ENCODE data around the gene RP2. TPM values are rescaled to one million over a fixed set of nuclear protein-coding genes. Genes with fewer than 3 reads are reported as not detected.

Gene RP2
- total RNA-seq, 1 donor from 2014 or later: 11.8 TPM

DNA sequence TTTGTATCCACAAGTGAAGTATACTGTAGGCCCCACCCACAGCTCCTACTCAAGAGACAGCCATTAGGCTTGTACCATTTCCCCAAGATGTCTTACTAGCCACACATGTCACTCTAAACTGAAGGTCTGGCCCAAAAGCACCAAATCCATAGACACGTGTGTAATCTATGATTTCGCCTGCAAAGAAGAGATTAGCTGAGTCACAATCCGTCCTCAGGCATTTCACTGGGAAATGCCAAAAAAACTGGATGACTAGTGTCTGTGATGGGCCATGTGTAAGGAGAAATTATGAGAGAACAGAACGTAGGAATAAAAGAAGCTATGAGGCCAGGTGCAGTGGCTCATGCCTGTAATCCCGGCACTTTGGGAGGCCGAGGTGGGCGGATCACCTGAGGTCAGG is 21.9 kb upstream of the RP2 start:
- Mint-ChIP-seq H3K27me3 (ENCODE audit: low read depth) (no peaks in the 10 kb centered on the region), H3K4me3 (no peak overlapping the region), H3K9me3 (peaks cover 3% of the 10 kb centered on the region), H3K4me1 (no peaks in the 10 kb centered on the region), H3K36me3 (ENCODE audit: low read depth) (no peaks in the 10 kb centered on the region), H3K27ac (ENCODE audit: unreplicated experiment) (no peak overlapping the region)
- DNase-seq (ENCODE audit: low read depth, low spot score): no peak
- TF ChIP-seq, protein P1, sequence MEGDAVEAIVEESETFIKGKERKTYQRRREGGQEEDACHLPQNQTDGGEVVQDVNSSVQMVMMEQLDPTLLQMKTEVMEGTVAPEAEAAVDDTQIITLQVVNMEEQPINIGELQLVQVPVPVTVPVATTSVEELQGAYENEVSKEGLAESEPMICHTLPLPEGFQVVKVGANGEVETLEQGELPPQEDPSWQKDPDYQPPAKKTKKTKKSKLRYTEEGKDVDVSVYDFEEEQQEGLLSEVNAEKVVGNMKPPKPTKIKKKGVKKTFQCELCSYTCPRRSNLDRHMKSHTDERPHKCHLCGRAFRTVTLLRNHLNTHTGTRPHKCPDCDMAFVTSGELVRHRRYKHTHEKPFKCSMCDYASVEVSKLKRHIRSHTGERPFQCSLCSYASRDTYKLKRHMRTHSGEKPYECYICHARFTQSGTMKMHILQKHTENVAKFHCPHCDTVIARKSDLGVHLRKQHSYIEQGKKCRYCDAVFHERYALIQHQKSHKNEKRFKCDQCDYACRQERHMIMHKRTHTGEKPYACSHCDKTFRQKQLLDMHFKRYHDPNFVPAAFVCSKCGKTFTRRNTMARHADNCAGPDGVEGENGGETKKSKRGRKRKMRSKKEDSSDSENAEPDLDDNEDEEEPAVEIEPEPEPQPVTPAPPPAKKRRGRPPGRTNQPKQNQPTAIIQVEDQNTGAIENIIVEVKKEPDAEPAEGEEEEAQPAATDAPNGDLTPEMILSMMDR (conservative IDR thresholded peaks at IDR 0.05): no peak

DNA sequence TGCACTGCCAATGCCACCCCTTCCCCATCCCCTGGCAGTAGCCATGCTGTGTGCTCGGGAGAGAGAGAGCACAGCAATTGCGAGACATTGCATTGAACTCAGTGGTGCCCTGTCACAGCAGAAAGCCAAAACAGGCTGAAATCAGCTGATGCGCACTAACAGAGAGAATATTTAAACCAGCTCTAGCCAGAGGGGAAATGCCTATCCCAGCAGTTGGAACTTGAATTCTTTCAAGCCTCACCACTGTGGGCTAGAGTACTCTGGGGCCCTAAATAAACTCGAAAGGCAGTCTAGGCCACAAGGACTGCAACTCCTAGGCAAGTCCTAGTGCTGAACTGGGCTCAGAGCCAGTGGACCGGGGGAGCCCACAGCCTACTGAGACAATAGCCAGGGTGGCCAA is 17.7 kb upstream of the RP2 start:
- DNase-seq (ENCODE audit: low read depth, low spot score): no peak
- TF ChIP-seq, protein P1 (conservative IDR thresholded peaks at IDR 0.05): no peak
- no peak overlapping the region for H3K4me3 Mint-ChIP-seq
- H3K36me3 Mint-ChIP-seq (ENCODE audit: low read depth): no peaks in the 10 kb centered on the region
- H3K4me1 Mint-ChIP-seq: no peaks in the 10 kb centered on the region
- no peak overlapping the region for H3K27ac Mint-ChIP-seq (ENCODE audit: unreplicated experiment)
- H3K27me3 Mint-ChIP-seq (ENCODE audit: low read depth): no peaks in the 10 kb centered on the region
- H3K9me3 Mint-ChIP-seq: peaks cover 5% of the 10 kb centered on the region

DNA sequence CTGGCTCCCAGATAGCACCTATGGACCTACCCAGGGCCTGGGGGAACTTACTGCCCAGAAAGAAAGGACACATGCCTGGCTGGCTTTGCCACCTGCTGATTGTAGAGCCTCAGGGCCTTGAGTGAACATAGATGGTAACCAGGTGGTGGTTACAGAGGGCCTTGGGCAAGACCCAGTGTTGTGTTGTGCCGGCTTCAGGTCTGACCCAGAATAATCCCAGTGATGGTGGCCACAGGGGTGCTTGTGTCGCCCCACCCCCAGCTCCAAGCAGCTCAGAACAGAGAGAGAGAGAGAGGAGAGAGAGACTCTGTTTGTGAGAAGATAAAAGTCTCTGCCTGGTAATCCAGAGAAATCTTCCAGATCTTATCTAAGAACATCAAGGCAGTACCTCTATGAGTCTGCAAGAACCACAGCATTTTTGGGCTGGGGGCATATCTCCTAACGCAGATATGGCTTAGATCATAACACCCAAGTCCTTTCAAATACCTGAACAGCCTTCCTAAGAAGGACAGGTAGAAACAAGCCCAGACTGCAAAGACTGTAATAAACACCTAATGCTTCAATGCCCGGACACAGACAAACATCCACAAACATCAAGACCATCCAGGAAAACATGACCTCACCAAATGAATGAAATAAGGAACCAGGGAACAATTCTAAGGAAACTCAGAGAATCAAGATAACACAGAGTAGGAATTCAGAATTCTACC is 16.3 kb upstream of the RP2 start:
- peaks cover 7% of the 10 kb centered on the region for H3K9me3 Mint-ChIP-seq

DNA sequence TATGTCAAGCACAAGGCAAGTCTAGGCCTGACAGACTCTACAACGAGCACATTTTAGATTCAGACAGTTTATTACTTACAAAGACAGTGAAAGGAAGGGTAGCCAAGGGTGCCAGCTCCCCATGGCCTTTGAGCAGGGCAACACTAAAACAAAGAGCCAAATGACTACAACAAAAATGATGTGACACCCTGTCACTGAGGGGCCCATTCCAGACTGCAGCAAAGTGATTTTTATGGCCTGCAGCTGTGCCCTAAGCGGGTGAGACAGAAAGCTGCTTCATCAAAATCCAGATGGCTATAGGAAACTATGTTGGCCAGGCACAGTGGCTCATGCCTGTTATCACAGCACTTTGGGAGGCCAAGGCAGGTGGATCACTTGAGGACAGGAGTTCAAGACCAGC is 13.4 kb upstream of the RP2 start:
- Mint-ChIP-seq H3K4me1 (no peaks in the 10 kb centered on the region), H3K9me3 (peaks cover 7% of the 10 kb centered on the region), H3K36me3 (ENCODE audit: low read depth) (no peaks in the 10 kb centered on the region), H3K27ac (ENCODE audit: unreplicated experiment) (no peak overlapping the region), H3K27me3 (ENCODE audit: low read depth) (no peaks in the 10 kb centered on the region), H3K4me3 (no peak overlapping the region)
- TF ChIP-seq, protein P1 (conservative IDR thresholded peaks at IDR 0.05): no peak
- no peak for DNase-seq (ENCODE audit: low read depth, low spot score)

More for the DNA sequence above, 16.3 kb upstream of the RP2 start:
- H3K4me3 Mint-ChIP-seq: no peak overlapping the region
- no peak for DNase-seq (ENCODE audit: low read depth, low spot score)
- H3K27ac Mint-ChIP-seq (ENCODE audit: unreplicated experiment): no peak overlapping the region
- H3K27me3 Mint-ChIP-seq (ENCODE audit: low read depth): no peaks in the 10 kb centered on the region
- no peaks in the 10 kb centered on the region for H3K4me1 Mint-ChIP-seq
- no peaks in the 10 kb centered on the region for H3K36me3 Mint-ChIP-seq (ENCODE audit: low read depth)
- TF ChIP-seq, protein P1 (conservative IDR thresholded peaks at IDR 0.05): no peak

DNA sequence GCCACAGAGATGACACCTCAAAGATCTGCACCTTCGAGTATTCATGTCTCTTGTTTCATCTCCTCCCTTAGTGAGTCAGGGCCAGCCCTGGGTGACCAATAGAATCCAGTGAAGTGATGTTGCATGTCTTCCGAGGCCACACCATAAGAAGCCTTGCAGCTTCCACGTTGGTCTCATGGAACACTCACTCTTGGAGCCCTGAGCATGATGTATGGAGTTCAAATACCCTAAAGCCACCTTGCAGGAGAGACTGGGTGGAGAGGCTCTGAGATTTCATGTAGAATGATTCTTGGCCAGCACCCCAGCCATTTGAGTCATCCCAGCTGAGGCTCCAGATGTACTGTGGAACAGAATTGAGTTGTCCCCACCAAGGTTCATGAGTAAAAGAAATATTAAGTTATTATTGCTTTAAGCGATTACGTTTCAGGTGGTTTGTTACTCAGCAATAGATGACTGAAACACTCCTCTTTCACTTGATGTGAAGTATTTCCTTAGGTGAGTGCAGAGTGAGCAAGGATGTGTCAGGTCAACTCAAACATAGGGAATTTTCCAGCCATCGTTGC is 5.0 kb upstream of the RP2 start:
- no peaks in the 10 kb centered on the region for H3K27me3 Mint-ChIP-seq (ENCODE audit: low read depth)
- TF ChIP-seq, protein P1 (conservative IDR thresholded peaks at IDR 0.05): no peak
- H3K9me3 Mint-ChIP-seq: no peaks in the 10 kb centered on the region
- no peak overlapping the region for H3K27ac Mint-ChIP-seq (ENCODE audit: unreplicated experiment)
- no peaks in the 10 kb centered on the region for H3K36me3 Mint-ChIP-seq (ENCODE audit: low read depth)
- no peaks in the 10 kb centered on the region for H3K4me1 Mint-ChIP-seq
- DNase-seq (ENCODE audit: low read depth, low spot score): no peak
- no peak overlapping the region for H3K4me3 Mint-ChIP-seq

Measured in neural crest cell (in vitro differentiated cells).